Endothelial cell of umbilical vein (primary cell): Measurements from ENCODE around the gene UBR3. TPM values are rescaled to one million over a fixed set of nuclear protein-coding genes. Genes with fewer than 3 reads are reported as not detected.

Source experiments
- BruUV-seq: library from RNA; stranded (reverse); fragments of 400-500 nt; replicated peaks from 2 replicates; lab custom pipeline; 2021; lab: Mats Ljungman, UMichigan
- CTCF ChIA-PET: fragments of 300-600, 350-600 bp; sonication (Branson Sonifier 250); formaldehyde crosslinking; loops from one replicate; lab custom pipeline; 2021; ENCODE audit warnings: antibody characterized with exemption, inconsistent platforms; lab: Charles Lee
- POLR2A ChIA-PET: fragments of 300-600, 350-600 bp; sonication (Branson Sonifier 250); formaldehyde crosslinking; loops from one replicate; lab custom pipeline; 2021; ENCODE audit warnings: antibody characterized with exemption, inconsistent platforms; lab: Charles Lee
- DNase-seq: peaks from one replicate; pipeline ENCODE4 v3.0.0-alpha.2; 2011; ENCODE audit warnings: low read depth, low spot score
- FAIRE-seq: peaks from 2 replicates; lab custom pipeline; 2011; peaks lifted over from hg19 to GRCh38; lab: Jason Lieb, UNC
- H2AFZ ChIP-seq: 2 replicates; pipeline ENCODE4 v1.6.0; 2012; ENCODE audit warnings: low read depth, low read length, control low read depth, inconsistent platforms
- H3K27ac ChIP-seq: 2 replicates; pipeline ENCODE4 v1.5.1; 2011; ENCODE audit warnings: low read depth, mild to moderate bottlenecking, control low read depth, low read length, moderate library complexity; ENCODE audit not compliant: insufficient read depth
- H3K27me3 ChIP-seq, 2 experiments: 2 replicates each; pipeline versions ENCODE4 v1.6.0 to v1.6.1; 2011; ENCODE audit warnings: low read length in 2 of 2, mixed read lengths in 1 of 2; ENCODE audit not compliant: control insufficient read depth in 2 of 2, insufficient read depth in 2 of 2
- H3K36me3 ChIP-seq, 2 experiments: 2 replicates in 1 of 2; 3 replicates in 1 of 2; pipeline ENCODE4 v1.5.1; 2011; ENCODE audit warnings: low read length in 2 of 2, mild to moderate bottlenecking in 1 of 2, moderate library complexity in 1 of 2; ENCODE audit not compliant: control insufficient read depth in 2 of 2, insufficient read depth in 2 of 2; ENCODE audit errors: extremely low read depth in 1 of 2
- H3K4me1 ChIP-seq: 3 replicates; pipeline ENCODE4 v1.5.1; 2011; ENCODE audit warnings: mild to moderate bottlenecking, low read length; ENCODE audit not compliant: control insufficient read depth, insufficient read depth; ENCODE audit errors: extremely low read depth
- H3K4me2 ChIP-seq: 2 replicates; pipeline ENCODE4 v1.6.1; 2011; ENCODE audit warnings: low read length, control low read depth, mixed read lengths; ENCODE audit not compliant: insufficient read depth
- H3K4me3 ChIP-seq, 3 experiments: fragments of 200-600 bp in 1 of 3; sonication (generic), shearing (Covaris generic) in 1 of 3; replicated peaks in 1 of 3; 2 replicates each; pipeline ENCODE4 v1.5.1; 2011 to 2016; ENCODE audit warnings: control low read depth in 3 of 3, low read length in 3 of 3, mild to moderate bottlenecking in 2 of 3, inconsistent platforms in 1 of 3, low read depth in 1 of 3, moderate library complexity in 1 of 3; ENCODE audit not compliant: insufficient read depth in 1 of 3
- H3K79me2 ChIP-seq: 2 replicates; pipeline ENCODE4 v1.6.0; 2012; ENCODE audit warnings: low read length, inconsistent platforms; ENCODE audit not compliant: control insufficient read depth, insufficient read depth
- H3K9ac ChIP-seq: replicated peaks from 2 replicates; pipeline ENCODE3; 2011; ENCODE audit warnings: low read length, control low read depth; ENCODE audit not compliant: insufficient read depth; ENCODE audit errors: extremely low read depth
- H3K9me1 ChIP-seq: replicated peaks from 3 replicates; pipeline ENCODE4 v1.6.0; 2011; ENCODE audit warnings: mild to moderate bottlenecking, low read length; ENCODE audit not compliant: control insufficient read depth, insufficient read depth; ENCODE audit errors: extremely low read depth
- H3K9me3 ChIP-seq: replicated peaks from 2 replicates; pipeline ENCODE4 v1.5.1; 2012; ENCODE audit warnings: low read length, inconsistent platforms; ENCODE audit not compliant: control insufficient read depth, insufficient read depth
- H4K20me1 ChIP-seq: replicated peaks from 2 replicates; pipeline ENCODE3; 2011; ENCODE audit warnings: mild to moderate bottlenecking, low read length; ENCODE audit not compliant: control insufficient read depth, insufficient read depth; ENCODE audit errors: extremely low read depth
- EZH2 ChIP-seq: IDR thresholded peaks from 2 replicates; pipeline ENCODE4 v1.6.1; 2012; ENCODE audit warnings: borderline replicate concordance, low read depth, mild to moderate bottlenecking, moderate library complexity, low read length, inconsistent platforms; ENCODE audit not compliant: severe bottlenecking
- FOS ChIP-seq: IDR thresholded peaks from 2 replicates; pipeline ENCODE4 v1.6.1; 2011; ENCODE audit warnings: mild to moderate bottlenecking, low read length, moderate library complexity, borderline replicate concordance; ENCODE audit not compliant: insufficient read depth
- JUN ChIP-seq: IDR thresholded peaks from 2 replicates; pipeline ENCODE4 v1.6.1; 2011; ENCODE audit warnings: borderline replicate concordance, low read depth; ENCODE audit not compliant: insufficient read length, insufficient read depth
- MYC ChIP-seq: IDR thresholded peaks from one replicate; pipeline ENCODE4 v1.6.1; 2011; ENCODE audit warnings: mild to moderate bottlenecking, low read depth, low read length
- POLR2A ChIP-seq: IDR thresholded peaks from 2 replicates; pipeline ENCODE4 v1.6.1; 2012; ENCODE audit warnings: low read depth, mild to moderate bottlenecking, control low read depth, low read length
- POLR2AphosphoS5 ChIP-seq: IDR thresholded peaks from 2 replicates; pipeline ENCODE4 v1.6.1; 2012; ENCODE audit warnings: low read depth, mild to moderate bottlenecking, control low read depth, low read length, moderate library complexity; ENCODE audit not compliant: insufficient read depth
- dilution Hi-C: fragments of 300-500 bp; cut with MboI; formaldehyde crosslinking; loops from one replicate; pipeline ENCODE4 v1.15.0; 2019; ENCODE audit warnings: low sequenced_read_pairs; ENCODE audit not compliant: extremely low pct_ligation_motif_present
- intact Hi-C: fragments of 100-400 bp; cut with micrococcal nuclease; formaldehyde crosslinking; loops from one replicate; pipeline ENCODE4 v1.10.0; 2022
- polyA plus RNA-seq, 4 experiments: library from polyadenylated mRNA; depleted of rRNA in 3 of 4; stranded (reverse) in 3 of 4; unstranded in 1 of 4; fragments of >200 nt; gene quantifications; 2 replicates each; pipeline versions ENCODE4 v1.2.1 to v1.2.3, GENCODE V29; 2011 to 2012; ENCODE audit warnings: missing spikeins in 1 of 4
- total RNA-seq: library from RNA; stranded (reverse); gene quantifications from 2 replicates; pipeline ENCODE4 v1.2.3, GENCODE V29; 2021
- TF ChIP-seq, protein P1 (sequence below): IDR thresholded peaks from 2 replicates; pipeline ENCODE4 v1.6.1; 2011; ENCODE audit not compliant: insufficient read depth, insufficient read length

The UBR3 gene
- total and polyA plus RNA-seq, 2 donors (not counting 3 experiments of a cell fraction or from before 2014, with no cell fraction given), result 5.3 to 27.5 TPM

DNA sequence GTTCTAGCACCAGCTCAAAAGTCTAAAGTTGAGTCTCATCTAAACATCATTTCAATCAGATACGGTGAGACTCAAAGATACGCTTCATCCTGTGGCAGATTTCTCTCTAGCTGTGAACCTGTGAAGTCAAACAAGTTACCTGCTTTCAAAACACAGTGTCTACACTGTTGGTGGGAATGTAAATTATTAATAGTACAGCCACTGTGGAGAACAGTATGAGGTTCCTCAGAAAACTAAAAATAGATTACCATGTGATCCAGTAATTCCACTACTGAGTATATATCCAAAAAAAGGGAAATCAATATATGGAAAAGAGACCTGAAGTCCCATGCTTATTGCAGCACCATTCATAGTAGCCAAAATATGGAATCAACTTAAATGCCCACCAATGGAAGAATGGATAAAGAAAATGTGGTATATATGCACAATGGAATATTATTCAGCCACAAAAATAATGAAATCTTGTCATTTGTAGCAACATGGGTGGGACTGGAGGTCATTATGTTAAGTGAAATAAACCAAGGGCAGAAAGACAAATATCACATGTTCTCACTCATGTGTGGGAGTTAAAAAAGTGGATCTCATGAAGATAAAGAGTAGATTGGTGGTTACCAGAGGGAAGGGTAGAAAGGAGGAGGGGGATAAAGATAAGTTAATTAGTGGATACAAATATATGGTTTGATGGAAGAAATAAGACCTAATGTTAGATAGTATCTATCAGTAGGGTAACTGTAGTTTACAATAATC is 11.7 kb downstream of the UBR3 start:
- no peak overlapping the region for H3K27ac ChIP-seq
- no peaks in the 10 kb centered on the region for H3K4me1 ChIP-seq
- peaks cover 44% of the 10 kb centered on the region for H3K79me2 ChIP-seq
- H3K4me3 ChIP-seq, result no peak overlapping the region
- CTCF ChIA-PET, result no interaction called here
- no peaks in the 10 kb centered on the region for H4K20me1 ChIP-seq
- DNase-seq, result no peak
- dilution Hi-C loops, result no loop called here
- H3K4me2 ChIP-seq, result no peak overlapping the region
- intact Hi-C loops, result no loop called here
- H2AFZ ChIP-seq, result no peak overlapping the region
- POLR2A ChIA-PET, result no interaction called here
- no peaks in the 10 kb centered on the region for H3K9me3 ChIP-seq
- no peaks in the 10 kb centered on the region for H3K36me3 ChIP-seq
- no peaks in the 10 kb centered on the region for H3K27me3 ChIP-seq
- H3K9ac ChIP-seq, result no peak overlapping the region
- no peak for FAIRE-seq
- no peaks in the 10 kb centered on the region for H3K9me1 ChIP-seq
- no peak for TF ChIP-seq EZH2
- TF ChIP-seq FOS, result no peak
- TF ChIP-seq, protein P1, sequence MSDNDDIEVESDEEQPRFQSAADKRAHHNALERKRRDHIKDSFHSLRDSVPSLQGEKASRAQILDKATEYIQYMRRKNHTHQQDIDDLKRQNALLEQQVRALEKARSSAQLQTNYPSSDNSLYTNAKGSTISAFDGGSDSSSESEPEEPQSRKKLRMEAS, result no peak
- no peak for TF ChIP-seq MYC
- TF ChIP-seq POLR2AphosphoS5, result no peak
- no peak for TF ChIP-seq POLR2A
- TF ChIP-seq JUN, result no peak
- no TSS peak for BruUV-seq
